Adipocyte (in vitro differentiated cells): ENCODE results near the gene RAG1.
"Not testable (repeated sequence)": the region's sequence is repeated elsewhere in the genome, so short reads cannot be mapped to it uniquely, and the experiment has no call there.

ENCODE experiments used
- DNase-seq: peaks from one replicate; pipeline ENCODE4 v3.0.0-alpha.2; 2015; ENCODE audit warnings: low read depth
- H3K27me3 ChIP-seq: replicated peaks from 2 replicates; pipeline ENCODE4 v1.7.0; 2013; ENCODE audit warnings: mild to moderate bottlenecking, low read length, moderate library complexity; ENCODE audit not compliant: control insufficient read depth, insufficient read depth
- H3K36me3 ChIP-seq: 2 replicates; pipeline ENCODE4 v1.7.0; 2013; ENCODE audit warnings: low read length, mild to moderate bottlenecking, moderate library complexity; ENCODE audit not compliant: control insufficient read depth, insufficient read depth, severe bottlenecking
- H3K4me1 ChIP-seq: 2 replicates; pipeline ENCODE4 v1.7.0; 2013; ENCODE audit warnings: mild to moderate bottlenecking, low read length, moderate library complexity; ENCODE audit not compliant: control insufficient read depth, insufficient read depth
- H3K4me3 ChIP-seq: 2 replicates; pipeline ENCODE4 v1.7.0; 2013; ENCODE audit warnings: mild to moderate bottlenecking, low read length, moderate library complexity
- H3K9ac ChIP-seq: 2 replicates; pipeline ENCODE4 v1.7.0; 2013; ENCODE audit warnings: mild to moderate bottlenecking, low read length, moderate library complexity
- H3K9me3 ChIP-seq: 2 replicates; pipeline ENCODE4 v1.7.0; 2013; ENCODE audit warnings: mild to moderate bottlenecking, low read length, moderate library complexity; ENCODE audit not compliant: control insufficient read depth

The RAG1 gene

GRCh38 chr11:36567694-36568093 is at the start of gene RAG1:
TSS of gene RAG1 (plus strand) at chr11:36568007. CDS start at chr11:36573305, 5,298 bp downstream.
- Histone ChIP-seq H3K27me3 (peaks cover 17% of the 10 kb centered on the region), H3K4me1 (no peaks in the 10 kb centered on the region), H3K9ac (no peak within 1 kb of the TSS)

GRCh38 chr11:36530840-36531239 is 37.0 kb upstream of the RAG1 start:
- H3K4me3 ChIP-seq, result no peak overlapping the region
- no peaks in the 10 kb centered on the region for H3K36me3 ChIP-seq
- H3K27me3 ChIP-seq, result no peaks in the 10 kb centered on the region
- no peak overlapping the region for H3K9ac ChIP-seq
- H3K4me1 ChIP-seq, result peaks cover 4% of the 10 kb centered on the region
- DNase-seq, result no peak
- no peaks in the 10 kb centered on the region for H3K9me3 ChIP-seq

More at GRCh38 chr11:36567694-36568093, at the start of gene RAG1:
- no peaks in the 10 kb centered on the region for H3K9me3 ChIP-seq
- no peak within 1 kb of the TSS for H3K4me3 ChIP-seq
- H3K36me3 ChIP-seq, result no peaks in the 10 kb centered on the region
- DNase-seq, result no peak

GRCh38 chr11:36532941-36533601 is 34.7 kb upstream of the RAG1 start:
- DNase-seq, result no peak
- Histone ChIP-seq H3K9me3 (no peaks in the 10 kb centered on the region), H3K4me1 (peaks cover 4% of the 10 kb centered on the region), H3K4me3 (no peak overlapping the region), H3K36me3 (no peaks in the 10 kb centered on the region), H3K9ac (no peak overlapping the region), H3K27me3 (no peaks in the 10 kb centered on the region)

GRCh38 chr11:36534276-36534840 is 33.4 kb upstream of the RAG1 start:
- H3K4me3 ChIP-seq, result no peak overlapping the region
- H3K9me3 ChIP-seq, result no peaks in the 10 kb centered on the region
- no peak for DNase-seq
- peaks cover 4% of the 10 kb centered on the region for H3K4me1 ChIP-seq
- no peaks in the 10 kb centered on the region for H3K27me3 ChIP-seq
- no peak overlapping the region for H3K9ac ChIP-seq
- H3K36me3 ChIP-seq, result no peaks in the 10 kb centered on the region

- Histone ChIP-seq H3K4me3 (no peak overlapping the region), H3K9me3 (no peaks in the 10 kb centered on the region), H3K36me3 (no peaks in the 10 kb centered on the region), H3K27me3 (peaks cover 20% of the 10 kb centered on the region), H3K9ac (no peak overlapping the region), H3K4me1 (no peaks in the 10 kb centered on the region)
- DNase-seq, result peak; percentile 35
These were observed 26.8 kb upstream of the RAG1 start for GRCh38 chr11:36540998-36541397.

- Histone ChIP-seq H3K9me3 (no peaks in the 10 kb centered on the region), H3K36me3 (no peaks in the 10 kb centered on the region), H3K4me3 (no peak overlapping the region), H3K27me3 (no peaks in the 10 kb centered on the region), H3K4me1 (no peaks in the 10 kb centered on the region), H3K9ac (no peak overlapping the region)
- DNase-seq, result no peak
These were observed 17.3 kb upstream of the RAG1 start for GRCh38 chr11:36550385-36551115.

- H3K9me3 ChIP-seq, H3K4me3 ChIP-seq, H3K36me3 ChIP-seq, DNase-seq, H3K27me3 ChIP-seq, H3K4me1 ChIP-seq, H3K9ac ChIP-seq: not testable (repeated sequence)
These were observed 10.4 kb upstream of the RAG1 start for GRCh38 chr11:36557390-36557789.

GRCh38 chr11:36557991-36558390 is 9.8 kb upstream of the RAG1 start:
- peaks cover 5% of the 10 kb centered on the region for H3K9me3 ChIP-seq
- no peak overlapping the region for H3K4me3 ChIP-seq
- H3K27me3 ChIP-seq, result peaks cover 12% of the 10 kb centered on the region
- H3K36me3 ChIP-seq, result no peaks in the 10 kb centered on the region
- no peak overlapping the region for H3K9ac ChIP-seq
- H3K4me1 ChIP-seq, result no peaks in the 10 kb centered on the region
- no peak for DNase-seq

GRCh38 chr11:36558571-36559413 is 9.0 kb upstream of the RAG1 start:
- H3K9ac ChIP-seq, result no peak overlapping the region
- H3K27me3 ChIP-seq, result peaks cover 12% of the 10 kb centered on the region
- H3K4me3 ChIP-seq, result no peak overlapping the region
- H3K9me3 ChIP-seq, result peaks cover 5% of the 10 kb centered on the region
- H3K4me1 ChIP-seq, result no peaks in the 10 kb centered on the region
- no peak for DNase-seq
- H3K36me3 ChIP-seq, result no peaks in the 10 kb centered on the region

GRCh38 chr11:36564376-36565030 is 3.3 kb upstream of the RAG1 start:
- peaks cover 5% of the 10 kb centered on the region for H3K9me3 ChIP-seq
- peak overlapping the region; percentile 54 for H3K9ac ChIP-seq
- peak overlapping the region; percentile 79 for H3K4me3 ChIP-seq
- no peaks in the 10 kb centered on the region for H3K36me3 ChIP-seq
- no peaks in the 10 kb centered on the region for H3K4me1 ChIP-seq
- DNase-seq, result peak; percentile 89
- H3K27me3 ChIP-seq, result peaks cover 28% of the 10 kb centered on the region
